Stimulated activated CD4-positive, alpha-beta T cell treated with anti-CD3 and anti-CD28 coated beads, Interleukin-12 subunit alpha, Interleukin-12 subunit beta, amount 100 ng/mL, for 48 hours (primary cell): Measurements from ENCODE around the gene LDLRAP1.
"Not testable (repeated sequence)": the region's sequence is repeated elsewhere in the genome, so short reads cannot be mapped to it uniquely, and the experiment has no call there.

Experiments
- DNase-seq, 3 donors: peaks; one replicate each; pipeline ENCODE4 v3.0.0-alpha.2; 2020; ENCODE audit warnings: low read depth in 2 of 3, low spot score in 1 of 3

Gene LDLRAP1, protein sequence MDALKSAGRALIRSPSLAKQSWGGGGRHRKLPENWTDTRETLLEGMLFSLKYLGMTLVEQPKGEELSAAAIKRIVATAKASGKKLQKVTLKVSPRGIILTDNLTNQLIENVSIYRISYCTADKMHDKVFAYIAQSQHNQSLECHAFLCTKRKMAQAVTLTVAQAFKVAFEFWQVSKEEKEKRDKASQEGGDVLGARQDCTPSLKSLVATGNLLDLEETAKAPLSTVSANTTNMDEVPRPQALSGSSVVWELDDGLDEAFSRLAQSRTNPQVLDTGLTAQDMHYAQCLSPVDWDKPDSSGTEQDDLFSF

DNA sequence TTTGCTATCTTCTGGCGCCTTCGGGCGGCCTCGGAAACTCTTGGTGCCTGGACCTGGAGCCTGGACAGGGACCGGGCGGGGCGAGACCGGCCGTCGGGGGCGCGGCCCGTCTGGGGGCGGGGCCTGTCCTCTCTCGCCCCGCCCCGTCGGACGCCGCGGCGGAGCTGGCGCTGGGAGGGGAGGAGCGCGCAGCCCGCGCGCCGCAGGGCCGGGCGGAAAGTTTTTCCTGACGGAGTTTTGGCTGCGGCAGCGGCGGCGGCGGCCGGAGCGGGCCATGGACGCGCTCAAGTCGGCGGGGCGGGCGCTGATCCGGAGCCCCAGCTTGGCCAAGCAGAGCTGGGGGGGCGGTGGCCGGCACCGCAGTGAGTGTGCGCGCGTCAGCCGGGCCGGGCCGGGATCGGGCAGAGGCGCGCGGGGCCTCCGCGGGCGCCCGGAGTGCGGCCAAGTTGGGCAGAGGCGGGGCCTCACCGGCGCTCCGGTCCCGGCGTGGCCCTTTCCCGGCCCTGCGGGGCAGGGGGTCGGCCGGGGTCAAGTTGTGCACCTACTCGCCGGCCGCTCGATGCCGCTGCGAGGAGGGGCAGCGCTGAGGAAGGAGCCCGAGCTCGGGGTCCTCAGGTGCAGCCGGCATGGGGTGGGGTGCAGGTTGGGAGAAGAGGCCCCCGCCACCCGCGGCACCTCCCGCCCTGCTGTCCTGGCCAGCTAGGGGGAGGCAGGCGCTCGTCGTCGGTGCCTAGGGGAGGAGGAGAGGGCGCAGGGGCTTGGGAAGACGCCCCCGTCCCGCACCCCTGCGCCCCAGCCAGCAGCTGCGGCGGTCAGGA is at the start of gene LDLRAP1:
LDLRAP1 (plus strand) TSS at position 182 of the 818 bp plus-strand sequence; CDS start at position 275, 93 bp downstream.
- peak; percentile 43 to 59 (median 44) for DNase-seq

- no peak for DNase-seq
Measured at GRCh38 chr1:25494952-25495351, 48.5 kb upstream of the LDLRAP1 start.

- DNase-seq = no peak
Measured at GRCh38 chr1:25500694-25501093, 42.7 kb upstream of the LDLRAP1 start.

DNA sequence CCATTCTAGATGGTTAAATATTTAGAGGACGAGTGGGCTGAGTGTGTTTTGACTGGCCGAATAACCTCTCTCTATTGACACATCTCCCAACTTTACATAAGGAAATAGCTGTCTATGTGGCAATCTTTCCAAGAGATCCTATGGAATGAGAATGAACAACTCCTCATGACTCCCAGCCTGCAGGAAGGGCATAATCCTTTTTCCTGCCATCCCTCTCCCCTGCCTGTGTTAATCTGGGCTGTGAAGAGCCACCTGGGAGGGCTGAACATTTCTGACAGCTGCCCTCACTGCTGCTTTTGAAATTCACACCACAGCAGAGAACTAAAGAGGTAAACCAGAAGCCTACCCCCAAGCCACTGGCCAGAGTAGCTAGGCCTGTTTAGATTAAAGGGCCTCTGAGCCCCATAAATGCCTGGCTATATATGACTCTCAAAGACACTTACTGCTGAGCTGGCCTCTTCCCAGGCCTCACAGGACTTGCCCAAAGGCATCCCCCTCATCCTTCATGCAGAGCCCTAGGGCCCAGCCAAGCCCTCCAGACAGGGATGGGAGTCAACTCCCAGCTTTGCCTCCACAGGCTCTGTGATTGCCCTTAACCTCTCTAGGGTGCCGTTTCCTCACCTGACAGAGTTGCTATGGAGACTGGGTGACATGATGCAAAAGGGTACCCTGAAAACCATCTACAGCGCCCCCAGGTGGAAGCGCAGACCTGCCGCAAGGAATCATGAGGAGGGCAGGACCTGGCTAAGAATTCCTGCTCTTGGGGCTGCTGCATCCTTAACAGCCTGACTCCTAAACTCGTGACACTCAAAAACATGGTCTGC is 42.0 kb upstream of the LDLRAP1 start:
- DNase-seq = no peak

DNA sequence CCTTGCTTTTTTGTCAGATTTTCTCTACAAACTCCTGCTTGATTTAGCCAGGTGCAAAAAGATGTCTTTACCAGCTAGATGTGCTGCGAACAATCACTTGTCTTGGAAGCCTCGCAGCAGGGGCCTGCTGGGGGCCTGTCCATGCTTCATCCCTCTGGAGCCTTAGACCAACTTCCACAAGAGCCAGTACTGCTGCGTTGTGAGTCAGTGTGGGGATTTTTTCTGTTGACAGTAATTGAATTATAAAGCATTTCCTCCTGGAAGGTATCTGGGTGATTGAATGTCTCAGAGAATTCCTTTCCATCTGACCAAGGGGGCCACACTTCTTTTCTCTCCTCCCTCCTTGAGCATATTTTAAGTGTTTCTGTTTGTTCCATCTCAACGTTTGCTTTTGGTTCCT is 40.4 kb upstream of the LDLRAP1 start:
- no peak for DNase-seq

DNA sequence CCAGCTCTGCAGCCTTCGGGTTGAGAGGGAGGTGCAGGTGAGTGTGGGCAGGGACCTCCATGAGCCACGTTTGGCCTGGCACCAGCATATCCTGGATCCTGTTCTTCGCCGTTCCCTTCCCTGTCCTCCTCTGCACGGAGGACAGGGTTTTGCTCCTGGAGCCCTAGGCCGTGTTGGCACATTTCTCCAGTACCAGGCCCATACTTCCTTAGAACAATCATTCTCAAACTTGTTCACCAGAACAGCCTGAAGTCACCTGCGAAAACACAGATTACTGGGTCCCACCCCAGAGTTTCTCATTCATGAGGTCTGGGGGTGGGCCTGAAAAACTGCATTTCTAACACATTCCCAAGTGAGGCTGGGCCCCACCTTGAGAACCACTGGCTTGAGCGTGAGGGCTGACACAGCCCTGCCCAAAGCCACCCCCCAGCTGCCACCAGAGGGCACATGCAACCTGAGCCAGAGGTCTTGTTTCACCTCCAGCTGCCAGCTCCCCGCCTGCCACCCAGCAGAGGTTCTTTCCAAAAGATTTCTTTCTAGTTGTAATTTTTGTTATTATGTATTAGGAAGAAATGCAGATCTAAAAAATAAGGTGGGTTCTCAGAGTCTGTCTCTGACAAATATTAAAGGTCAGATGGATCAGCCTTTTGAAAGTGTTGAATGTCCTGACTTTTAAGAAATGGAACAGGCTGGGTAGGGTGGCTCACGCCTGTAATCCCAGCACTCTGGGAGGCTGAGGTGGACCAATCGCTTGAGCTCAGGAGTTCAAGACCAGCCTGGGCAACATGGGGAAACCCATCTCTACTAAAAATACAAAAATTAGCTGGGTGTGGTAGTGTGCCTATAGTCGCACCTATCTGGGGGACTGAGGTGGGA is 39.6 kb upstream of the LDLRAP1 start:
- DNase-seq = peak; percentile 40 to 47 (median 42)

- no peak for DNase-seq
Measured at GRCh38 chr1:25504706-25505595, 38.5 kb upstream of the LDLRAP1 start.

DNA sequence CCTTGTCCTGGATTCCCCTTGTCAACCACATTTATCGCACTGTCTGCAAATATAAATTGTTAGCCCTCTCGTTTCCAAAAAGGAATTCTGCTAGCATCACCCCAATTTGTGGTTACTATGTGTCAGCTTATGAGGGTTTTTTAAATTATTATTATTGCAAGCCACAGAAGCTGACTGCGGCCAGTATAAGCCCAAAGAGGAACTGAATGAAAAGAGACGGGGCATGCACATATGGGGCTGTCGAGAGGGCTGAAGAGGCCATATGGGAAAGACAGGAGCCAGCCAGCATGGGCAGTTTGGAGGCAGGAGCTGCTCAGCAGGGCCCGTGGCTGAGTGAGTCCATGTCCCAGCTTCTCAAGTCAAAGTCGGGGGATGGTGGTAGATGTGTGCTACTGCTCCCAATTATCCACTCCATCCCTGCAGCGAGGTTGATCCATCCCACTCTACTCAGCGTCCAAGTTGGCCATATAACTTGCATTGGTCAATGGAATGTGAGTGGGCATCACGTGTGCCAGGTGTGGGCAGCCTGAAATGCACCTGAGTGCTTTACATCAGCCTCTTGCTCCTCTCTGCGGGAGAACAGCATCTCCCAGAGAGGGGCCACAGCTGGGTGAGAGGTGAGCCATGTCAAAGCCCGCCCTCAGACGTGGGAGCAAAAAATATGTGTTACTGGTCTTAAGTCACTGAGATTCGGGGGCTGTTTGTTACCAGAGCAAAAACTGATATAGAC is 37.6 kb upstream of the LDLRAP1 start:
- DNase-seq = no peak

- not testable (repeated sequence) for DNase-seq
Measured at GRCh38 chr1:25506566-25507463, 36.6 kb upstream of the LDLRAP1 start.

GRCh38 chr1:25513666-25514065 is 29.7 kb upstream of the LDLRAP1 start:
- DNase-seq = no peak

- no peak for DNase-seq
Measured at GRCh38 chr1:25515033-25515432, 28.4 kb upstream of the LDLRAP1 start.

DNA sequence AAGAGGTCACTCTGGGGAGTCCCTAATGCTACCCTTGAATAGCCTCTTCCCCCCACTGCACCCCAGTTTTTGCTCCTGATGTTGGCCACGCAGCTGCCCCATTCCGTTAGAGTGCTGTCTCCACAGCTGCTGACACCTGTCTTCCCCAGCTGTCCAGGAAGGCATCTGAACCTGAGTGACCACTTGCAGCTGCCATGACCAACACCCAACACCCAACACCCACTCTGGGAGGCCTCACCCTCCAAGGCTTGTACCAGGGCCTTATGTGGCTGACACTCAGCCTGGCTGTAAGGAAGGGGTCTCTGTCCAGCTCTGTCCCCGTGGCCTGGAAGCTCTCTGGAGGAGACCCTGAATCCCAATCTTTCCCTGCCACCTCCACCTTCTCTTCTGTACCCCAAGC is 26.7 kb upstream of the LDLRAP1 start:
- DNase-seq = no peak

DNA sequence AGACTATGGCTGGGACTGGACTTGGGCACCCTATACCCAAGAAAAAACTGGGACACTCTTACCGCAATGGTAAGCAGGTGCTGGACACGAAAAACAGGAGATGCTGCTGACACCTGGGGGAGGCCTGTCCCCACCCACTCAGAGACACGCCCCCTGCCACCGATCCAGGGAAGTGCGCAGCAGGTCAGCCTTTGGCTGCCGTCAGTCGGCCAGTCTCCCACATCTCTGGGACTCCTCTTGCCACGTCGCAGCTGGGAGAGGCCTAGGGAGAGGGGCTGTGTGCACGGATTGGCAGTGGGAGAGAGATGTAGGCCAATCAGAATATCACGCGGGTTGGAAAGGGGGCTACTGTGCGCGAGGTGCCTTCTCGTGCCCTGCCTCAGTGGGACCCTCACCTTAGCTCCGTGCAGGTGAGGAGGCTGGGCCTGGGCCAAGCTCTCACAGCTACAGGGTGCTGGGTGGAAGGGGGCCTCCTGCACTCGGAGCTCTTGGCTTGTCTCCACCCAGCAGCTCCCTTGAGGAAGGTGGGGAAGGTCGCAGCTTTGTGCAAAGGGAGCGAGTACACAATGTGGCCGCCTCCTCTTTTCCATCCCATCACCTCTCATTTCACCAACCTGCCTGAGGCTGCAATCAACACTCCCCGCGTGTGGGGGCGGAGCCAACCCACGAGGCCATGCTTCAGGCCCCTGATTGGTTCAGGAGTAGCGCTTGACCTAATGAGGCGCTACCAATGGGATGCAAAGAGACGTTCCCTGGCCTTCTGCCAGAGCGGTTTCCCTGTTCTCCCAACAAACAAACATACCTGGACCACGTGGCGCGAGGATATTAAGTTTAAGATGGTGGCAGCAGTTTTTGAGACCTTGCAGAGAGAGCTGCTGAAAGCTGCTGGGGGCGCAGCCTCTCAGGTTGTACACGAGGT is 25.7 kb upstream of the LDLRAP1 start:
- DNase-seq = no peak

DNA sequence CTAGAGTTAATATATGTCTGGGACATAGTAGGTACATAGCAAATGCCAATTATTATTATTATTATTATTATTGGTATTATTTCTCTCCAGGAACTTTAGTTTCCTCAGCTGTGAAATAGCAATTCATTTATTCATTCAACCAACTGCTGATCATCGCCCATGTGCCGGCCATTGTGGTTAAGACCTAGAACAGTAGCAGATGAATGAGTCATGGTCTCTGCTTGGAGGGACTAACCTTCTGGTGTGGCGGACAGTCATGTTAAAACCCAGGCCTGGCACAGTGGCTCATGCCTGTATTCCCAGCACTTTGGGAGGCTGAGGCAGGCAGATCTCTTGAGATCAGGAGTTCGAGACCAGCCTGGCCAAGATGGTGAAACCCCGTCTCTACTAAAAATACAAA is 23.8 kb upstream of the LDLRAP1 start:
- DNase-seq = no peak

DNA sequence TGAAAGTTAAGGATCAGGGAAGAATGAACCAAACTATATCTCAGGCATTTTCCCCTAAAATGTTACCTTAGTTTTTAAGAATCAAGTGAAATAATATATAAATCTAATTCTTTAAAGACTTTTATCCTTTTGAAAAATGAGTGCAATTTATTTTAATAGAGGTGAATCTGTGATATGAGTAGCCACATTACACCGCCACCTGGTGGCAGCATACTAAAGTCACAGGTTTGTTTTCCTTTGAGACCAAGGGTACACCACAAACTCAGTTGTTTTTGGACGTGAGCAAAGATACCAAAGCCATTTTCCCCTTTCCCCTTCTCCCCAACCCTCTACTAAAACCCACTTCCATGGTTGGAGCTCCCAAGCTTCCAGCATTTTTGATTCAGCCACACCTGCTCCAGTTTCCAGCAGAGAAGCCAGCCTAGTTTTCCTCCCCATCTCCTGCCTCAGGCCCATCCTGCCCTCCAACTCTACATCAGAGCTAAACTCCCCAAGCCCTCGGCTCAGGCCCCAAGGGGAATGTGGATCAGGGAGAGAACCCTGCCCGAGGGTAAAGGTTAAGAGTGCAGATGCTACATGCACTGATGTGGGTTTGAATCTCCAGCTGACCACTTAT is 22.9 kb upstream of the LDLRAP1 start:
- DNase-seq = peak; percentile 30 to 59 (median 47)

DNA sequence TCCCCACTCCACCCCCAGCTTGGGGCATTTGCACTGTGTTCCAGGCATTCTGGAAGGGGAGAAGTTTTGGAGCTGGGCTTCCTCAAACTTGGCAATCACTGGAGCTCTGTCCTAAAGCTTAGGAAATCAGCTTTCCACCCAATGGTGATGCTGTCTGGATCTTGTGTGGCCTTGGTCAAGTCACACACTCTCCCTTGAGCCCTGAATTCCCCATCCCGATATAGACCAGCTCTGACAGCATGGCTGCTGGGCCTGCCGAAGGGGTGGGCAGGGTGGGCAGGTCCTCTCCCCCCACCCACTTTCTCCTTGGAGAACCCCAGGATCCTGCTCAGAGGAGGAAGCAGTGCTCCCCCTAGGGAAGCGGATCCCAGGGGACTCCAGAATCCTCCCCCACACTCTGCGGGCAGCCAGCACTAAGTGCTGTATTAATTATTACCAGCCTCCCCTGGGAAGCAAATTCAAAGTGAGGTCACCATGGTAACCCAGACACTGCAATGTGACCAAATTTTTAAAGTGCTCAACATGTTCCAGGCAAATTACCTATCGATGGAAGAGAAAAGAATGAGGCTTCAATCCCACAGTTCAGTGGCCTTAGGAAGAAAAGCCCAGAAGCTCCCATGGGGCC is 21.3 kb upstream of the LDLRAP1 start:
- no peak for DNase-seq
